ENCODE data around the gene CDKAL1. TPM values are rescaled to one million over a fixed set of nuclear protein-coding genes. Genes with fewer than 3 reads are reported as not detected.

CDKAL1 gene
- total and polyA plus RNA-seq, 2 of the 8 experiments (the other 6 are each of a cell fraction or from before 2014, with no cell fraction given), result 8.4 to 24.6 TPM

GRCh38 chr6:20875369-20875963 is 341.2 kb downstream of the CDKAL1 start (continued):
- TF ChIP-seq CHD7 (IDR thresholded peaks at IDR 0.05; ENCODE audit: insufficient replicate concordance, low read length), result no peak
- no peak for TF ChIP-seq TCF12 (IDR thresholded peaks at IDR 0.05; ENCODE audit: low read depth, low read length)

Measured in H1 (cell line).